Stimulated activated CD4-positive, alpha-beta T cell treated with anti-CD3 and anti-CD28 coated beads, Interleukin-2, amount 100 ng/mL, for 48 hours (primary cell): ENCODE data around the gene VAT1.

Source experiments
- DNase-seq, 2 donors: peaks; one replicate each; pipeline ENCODE4 v3.0.0-alpha.2; 2020

VAT1 gene

GRCh38 chr17:42967925-42968324 is 54.3 kb downstream of the VAT1 start:
- no peak for DNase-seq
